GM12878 (cell line): ENCODE measurements around the gene ATG4A.

Source experiments
- CHD1 ChIP-seq: IDR thresholded peaks from 2 replicates; pipeline ENCODE4 v1.6.1; 2012; ENCODE audit warnings: low read depth, low read length, improper control_type of control experiment
- EP300 ChIP-seq, 2 experiments: fragments of 150-350 bp in 1 of 2; IDR thresholded peaks; 2 replicates each; pipeline ENCODE4 v1.6.1; 2011 to 2012; ENCODE audit warnings: low read depth in 2 of 2, low read length in 2 of 2, borderline replicate concordance in 1 of 2, improper control_type of control experiment in 1 of 2, inconsistent platforms in 1 of 2; ENCODE audit not compliant: control insufficient read depth in 1 of 2
- FOS ChIP-seq: IDR thresholded peaks from 3 replicates; pipeline ENCODE4 v1.6.1; 2011; ENCODE audit warnings: borderline replicate concordance; ENCODE audit not compliant: insufficient read length; ENCODE audit errors: extremely low read depth
- KDM1A ChIP-seq: fragments of 200-600 bp; sonication (generic); IDR thresholded peaks from 2 replicates; pipeline ENCODE4 v1.6.1; 2016; ENCODE audit warnings: borderline replicate concordance
- TF ChIP-seq, protein P1 (sequence below): fragments of 450-650 bp; IDR thresholded peaks from 2 replicates; pipeline ENCODE4 v1.6.1; 2016; ENCODE audit warnings: mild to moderate bottlenecking

DNA sequence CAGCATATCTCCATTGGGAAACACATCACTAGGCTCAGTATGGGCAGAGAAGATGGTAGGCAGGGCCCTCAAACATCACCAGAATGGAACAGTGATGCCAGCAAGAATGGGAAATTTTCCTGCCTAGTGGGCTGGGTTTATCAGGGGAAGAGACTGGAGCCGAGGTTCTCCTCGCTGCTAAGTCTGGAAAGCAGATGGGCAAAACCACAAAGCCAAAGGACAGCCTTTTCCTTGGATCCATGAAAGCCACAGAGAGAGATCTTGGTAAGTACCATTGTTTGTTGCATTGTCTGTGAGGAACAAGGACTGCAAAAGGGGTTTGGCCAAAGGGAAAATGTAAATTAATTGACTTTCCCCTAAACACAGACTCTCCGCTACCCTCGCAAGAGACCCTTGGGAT lies 80.1 kb downstream of the ATG4A start:
- TF ChIP-seq, protein P1, sequence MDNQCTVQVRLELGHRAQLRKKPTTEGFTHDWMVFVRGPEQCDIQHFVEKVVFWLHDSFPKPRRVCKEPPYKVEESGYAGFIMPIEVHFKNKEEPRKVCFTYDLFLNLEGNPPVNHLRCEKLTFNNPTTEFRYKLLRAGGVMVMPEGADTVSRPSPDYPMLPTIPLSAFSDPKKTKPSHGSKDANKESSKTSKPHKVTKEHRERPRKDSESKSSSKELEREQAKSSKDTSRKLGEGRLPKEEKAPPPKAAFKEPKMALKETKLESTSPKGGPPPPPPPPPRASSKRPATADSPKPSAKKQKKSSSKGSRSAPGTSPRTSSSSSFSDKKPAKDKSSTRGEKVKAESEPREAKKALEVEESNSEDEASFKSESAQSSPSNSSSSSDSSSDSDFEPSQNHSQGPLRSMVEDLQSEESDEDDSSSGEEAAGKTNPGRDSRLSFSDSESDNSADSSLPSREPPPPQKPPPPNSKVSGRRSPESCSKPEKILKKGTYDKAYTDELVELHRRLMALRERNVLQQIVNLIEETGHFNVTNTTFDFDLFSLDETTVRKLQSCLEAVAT: no peak
- no peak for TF ChIP-seq FOS
- no peak for TF ChIP-seq CHD1
- TF ChIP-seq KDM1A: no peak
- no peak for TF ChIP-seq EP300 (IDR thresholded peaks at IDR 0.05; ENCODE audit: borderline replicate concordance in 1 of 2, control insufficient read depth in 1 of 2, low read depth in 2 of 2, low read length in 2 of 2)
